Airway epithelial cell (primary cell): ENCODE data around the gene ADAT3. TPM values are rescaled to one million over a fixed set of nuclear protein-coding genes. Genes with fewer than 3 reads are reported as not detected.

Experiments
- total RNA-seq: library from RNA; depleted of rRNA; stranded (reverse); fragments of >200 nt; gene quantifications from 2 replicates; pipeline ENCODE4 v1.2.3, GENCODE V29; 2015

ADAT3 gene
- total RNA-seq, result 9.6 and 12.4 TPM in 2 replicates

GRCh38 chr19:1905110-1905862, at the start of gene ADAT3, which contains the start of gene SCAMP4:
Gene ADAT3, plus strand, starts transcription at chr19:1905399. Its CDS starts 6,649 bp downstream, at chr19:1912048.
Gene SCAMP4, plus strand, starts transcription at chr19:1905399. Its CDS starts 9,621 bp downstream, at chr19:1915020.

GRCh38 chr19:1863328-1863637, 41.9 kb upstream of the ADAT3 start, which contains the start of gene KLF16:
Gene KLF16, minus strand, starts transcription at chr19:1863579. Its CDS starts 82 bp downstream, at chr19:1863497.

GRCh38 chr19:1885398-1886119, 19.6 kb upstream of the ADAT3 start, which contains the start of gene ABHD17A:
Gene ABHD17A, minus strand, starts transcription at chr19:1885496. Its CDS starts 3,930 bp downstream, at chr19:1881566.

GRCh38 chr19:1941146-1942077, 36.2 kb downstream of the ADAT3 start, which contains the start of gene CSNK1G2:
Gene CSNK1G2, plus strand, starts transcription at chr19:1941172. Its CDS starts 28,601 bp downstream, at chr19:1969773.

Other genes starting within 250 kb of the ADAT3 start
- gene ONECUT3, start 151.9 kb upstream of the ADAT3 start, total RNA-seq, result 0.28 TPM in 2 replicates
- gene ATP8B3, start 93.1 kb upstream of the ADAT3 start, total RNA-seq, result 0.28 and 1.4 TPM in 2 replicates
- 16.8 and 22.7 TPM in 2 replicates for gene REXO1, start 56.9 kb upstream of the ADAT3 start, total RNA-seq
- 19.2 and 22.6 TPM in 2 replicates for gene KLF16, start 41.8 kb upstream of the ADAT3 start, total RNA-seq
- 126 and 133 TPM in 2 replicates for gene ABHD17A, start 19.9 kb upstream of the ADAT3 start, total RNA-seq
- gene SCAMP4, start within 50 bp of the ADAT3 start, total RNA-seq, result 84.6 and 136 TPM in 2 replicates
- gene CSNK1G2, start 35.8 kb downstream of the ADAT3 start, total RNA-seq, result 79.0 and 82.8 TPM in 2 replicates
- 64.8 and 101 TPM in 2 replicates for gene BTBD2, start 110.3 kb downstream of the ADAT3 start, total RNA-seq
- gene MKNK2, start 145.8 kb downstream of the ADAT3 start, total RNA-seq, result 348 and 384 TPM in 2 replicates
- 40.6 and 53.2 TPM in 2 replicates for gene MOB3A, start 190.9 kb downstream of the ADAT3 start, total RNA-seq
- 4.3 and 4.4 TPM in 2 replicates for gene IZUMO4, start 191.5 kb downstream of the ADAT3 start, total RNA-seq
- 81.8 and 94.4 TPM in 2 replicates for gene AP3D1, start 246.2 kb downstream of the ADAT3 start, total RNA-seq